ENCODE data around the gene SLC39A13.

SLC39A13 gene

DNA sequence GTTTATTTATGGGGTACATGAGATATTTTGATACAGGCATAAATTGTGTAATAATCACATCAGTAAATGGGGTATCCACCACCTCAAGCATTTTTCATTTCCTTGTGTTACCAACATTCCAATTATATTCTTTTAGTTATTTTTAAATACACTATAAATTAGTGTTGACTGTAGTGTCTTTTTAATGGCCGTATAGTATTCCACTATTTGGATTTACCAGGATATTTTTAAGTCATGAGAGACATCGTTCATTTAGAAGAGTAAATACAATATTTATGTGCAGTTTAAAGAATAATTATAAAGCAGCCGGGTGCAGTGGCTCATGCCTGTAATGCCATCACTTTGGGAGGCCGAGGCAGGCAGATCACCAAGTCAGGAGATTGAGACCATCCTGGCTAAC lies 23.9 kb upstream of the SLC39A13 start:
- no peak for DNase-seq (ENCODE audit: low spot score)

GRCh38 chr11:47387944-47388696 lies 20.3 kb upstream of the SLC39A13 start:
- no peak for DNase-seq (ENCODE audit: low spot score)

DNA sequence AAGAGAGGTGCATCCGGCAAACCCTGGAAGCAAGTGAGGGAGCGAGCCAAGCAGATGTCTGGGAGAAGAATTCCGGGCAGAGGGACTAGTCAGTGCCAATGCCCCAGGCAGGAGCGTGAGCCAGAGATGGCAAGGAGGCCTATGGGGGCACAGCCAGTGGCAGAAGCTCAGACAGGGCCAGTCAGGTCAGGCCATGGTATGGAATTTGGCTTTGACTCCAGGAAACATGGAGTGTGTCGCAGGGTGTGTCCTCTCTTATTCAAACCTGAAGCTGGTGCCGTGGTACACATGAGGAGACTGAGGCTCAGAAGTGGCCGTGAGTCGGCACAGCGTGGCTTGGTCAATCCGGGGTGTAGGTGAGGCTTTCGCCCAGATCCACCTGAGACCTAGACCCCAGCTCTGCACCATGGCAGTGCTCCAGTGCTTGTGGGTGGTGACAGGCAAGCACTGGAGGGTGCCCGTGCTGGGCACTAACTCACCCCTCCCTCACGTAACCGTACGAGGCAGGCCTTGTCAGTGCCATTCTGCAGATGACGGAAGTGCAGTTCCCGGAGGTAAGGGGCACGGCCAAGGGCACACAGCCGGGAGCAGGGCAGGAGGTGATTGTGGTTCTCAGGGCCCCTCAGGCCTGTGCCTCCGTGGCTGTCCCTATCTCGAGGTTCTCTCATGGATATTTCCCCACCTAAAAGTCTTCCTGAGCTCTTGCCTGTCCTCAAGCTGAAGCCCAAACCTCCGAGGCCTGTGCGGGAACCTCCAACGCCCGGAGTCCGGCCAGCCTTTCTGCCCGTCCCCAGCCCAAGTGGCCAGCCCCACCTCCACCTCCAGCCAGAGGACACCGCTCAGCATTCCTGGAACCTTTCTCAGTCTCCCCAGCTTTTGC lies 19.5 kb upstream of the SLC39A13 start:
- no peak for DNase-seq (ENCODE audit: low spot score)

DNA sequence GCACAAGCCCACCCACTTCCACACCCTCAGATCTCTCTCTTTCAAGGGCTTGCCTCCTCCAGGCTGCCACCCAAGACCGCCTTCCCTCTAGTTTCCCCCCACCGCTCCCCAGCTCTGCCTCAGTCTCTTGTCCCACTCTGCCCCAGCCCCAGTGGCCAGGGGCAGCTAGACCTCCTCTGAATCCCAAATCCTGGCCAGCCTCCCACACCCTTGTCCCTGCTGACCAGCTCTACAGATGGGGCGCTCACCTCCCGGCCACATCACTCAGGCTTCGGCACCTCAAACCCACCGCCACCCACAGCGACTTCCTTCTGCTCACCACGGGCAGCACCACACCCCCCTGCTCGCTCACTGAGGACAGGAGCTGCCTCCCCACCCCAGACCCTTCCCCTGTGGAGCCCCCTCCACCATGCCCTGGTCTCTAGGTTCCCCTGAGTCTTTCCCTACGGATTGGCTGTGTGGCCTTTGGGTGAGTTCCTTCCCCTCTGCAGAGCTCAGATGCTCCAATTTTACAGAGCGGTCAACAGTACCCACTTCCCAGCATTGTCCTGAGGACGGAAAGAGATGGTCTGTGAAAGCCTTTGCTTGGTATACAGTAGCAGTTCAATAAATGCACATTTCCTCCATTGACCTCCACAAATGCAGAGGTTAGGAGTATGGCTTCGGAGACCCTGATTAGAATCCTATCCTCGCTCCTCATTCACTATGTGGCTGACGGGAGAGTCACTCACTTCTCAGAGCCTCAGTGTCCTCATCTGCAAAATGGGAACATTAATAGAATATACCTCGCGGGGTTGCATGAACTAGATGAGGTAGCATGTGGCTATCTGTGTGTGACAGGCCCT lies 18.6 kb upstream of the SLC39A13 start:
- no peak for DNase-seq (ENCODE audit: low spot score)

- no peak for DNase-seq (ENCODE audit: low spot score)
These were observed 18.0 kb upstream of the SLC39A13 start for GRCh38 chr11:47390422-47390760.

- DNase-seq (ENCODE audit: low spot score), result no peak
These were observed 17.3 kb upstream of the SLC39A13 start for GRCh38 chr11:47391077-47391583.

DNA sequence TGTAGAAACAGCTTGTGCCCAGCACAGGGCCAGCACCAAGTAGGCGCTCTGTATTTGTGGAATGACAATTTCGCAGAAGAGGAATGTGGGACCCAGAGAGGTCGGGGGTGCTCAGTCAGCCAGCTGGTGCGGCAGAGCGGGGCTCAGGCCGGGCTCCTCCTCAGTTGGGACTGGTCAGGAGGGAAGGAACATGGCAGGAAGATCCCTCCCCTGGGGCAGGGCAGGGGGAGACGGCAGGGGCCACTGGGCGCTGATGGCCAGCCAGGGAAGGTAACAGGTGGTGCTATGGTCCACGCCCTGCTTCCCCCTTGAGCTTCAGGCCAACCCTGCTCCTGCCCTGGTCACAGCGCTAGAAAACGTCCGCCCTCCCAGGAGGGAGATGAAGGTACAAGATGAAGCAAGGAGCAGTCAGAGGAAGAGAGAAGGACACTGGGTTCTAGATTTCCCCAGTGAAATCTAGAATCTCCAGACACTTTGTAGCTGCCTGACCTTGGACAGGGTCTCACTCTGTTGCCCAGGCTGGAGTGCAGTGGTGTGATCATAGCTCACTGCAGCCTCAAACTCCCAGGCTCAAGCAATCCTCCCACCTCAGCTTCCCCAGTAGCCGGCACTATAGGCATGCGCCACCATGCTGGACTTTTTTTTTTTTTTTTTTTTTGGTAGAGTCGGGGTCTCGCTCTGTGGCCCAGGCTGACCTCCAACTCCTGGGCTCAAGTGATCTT lies 16.5 kb upstream of the SLC39A13 start:
- no peak for DNase-seq (ENCODE audit: low spot score)

DNA sequence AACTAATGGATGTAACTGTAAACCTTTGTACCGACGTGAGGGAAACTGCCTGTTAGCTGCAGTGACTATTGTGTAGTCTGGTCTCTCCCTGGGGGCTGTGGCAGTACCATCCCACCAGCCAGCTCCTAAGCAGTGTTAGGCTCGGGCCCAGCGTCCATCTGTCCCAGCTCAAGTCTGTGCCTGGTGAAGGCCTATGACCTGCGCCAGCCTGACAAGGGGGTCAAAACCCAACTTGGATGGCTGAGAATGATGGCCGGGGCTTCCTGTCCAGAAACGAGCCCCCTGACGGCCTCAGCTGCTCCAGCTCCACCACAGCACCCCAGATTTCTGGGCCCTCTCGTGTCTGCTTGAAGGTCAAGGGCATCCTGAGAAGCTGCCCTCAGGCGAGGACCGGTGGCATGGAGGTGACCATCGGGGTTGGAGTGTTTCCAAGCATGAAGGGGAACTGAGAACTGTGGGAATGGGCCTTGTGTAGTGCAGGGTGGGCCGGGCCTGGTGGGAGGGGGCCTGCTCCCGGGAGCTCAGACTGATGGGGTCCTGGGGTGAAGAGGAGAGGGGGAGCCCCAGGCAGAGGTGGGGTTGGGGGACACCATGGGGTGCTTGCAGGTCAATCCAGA lies 15.7 kb upstream of the SLC39A13 start:
- no peak for DNase-seq (ENCODE audit: low spot score)

DNA sequence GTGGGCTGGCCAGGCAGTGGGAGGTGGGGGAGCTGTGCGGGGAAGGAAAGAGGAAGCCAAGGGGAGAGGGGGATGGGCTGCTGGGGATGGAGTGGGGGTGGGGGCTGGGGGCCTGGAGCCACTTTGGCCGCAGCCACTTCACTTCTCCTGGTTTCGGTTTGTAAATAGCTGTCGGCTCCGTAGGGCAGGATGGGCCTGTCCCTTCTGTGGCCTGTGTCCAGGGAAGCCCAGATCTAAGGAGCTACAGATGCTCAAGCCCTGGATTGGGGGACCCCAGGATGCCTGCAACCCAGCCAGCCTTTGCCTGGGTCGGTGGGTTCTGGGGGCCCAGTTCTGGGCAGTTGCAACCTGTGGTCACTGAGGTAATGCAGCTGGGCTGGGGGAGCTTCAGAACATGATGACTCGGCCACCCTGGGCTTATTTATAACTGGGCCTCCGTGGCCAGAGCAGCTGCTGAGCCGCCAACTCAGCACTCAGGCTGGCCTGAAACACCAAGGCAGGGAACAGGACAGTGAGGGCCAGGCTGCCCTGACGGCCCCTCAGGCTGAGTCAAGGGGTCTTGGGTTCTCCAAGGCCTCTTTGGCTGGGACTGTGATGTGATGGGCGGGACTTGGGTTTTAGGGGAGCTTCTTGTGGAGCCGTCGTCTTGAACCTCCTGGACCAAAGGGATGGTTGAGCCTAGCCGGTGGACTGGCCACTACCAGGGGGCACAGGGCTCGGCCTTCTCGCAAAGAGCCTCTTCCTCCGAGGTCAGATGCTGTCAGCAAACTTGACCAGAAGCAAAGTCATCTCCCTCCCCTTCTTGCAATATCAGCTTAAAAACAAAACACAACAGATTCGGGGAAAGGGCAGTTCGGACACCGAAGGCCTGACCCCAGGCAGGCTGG lies 15.0 kb upstream of the SLC39A13 start:
- no peak for DNase-seq (ENCODE audit: low spot score)

GRCh38 chr11:47394050-47394321 lies 14.4 kb upstream of the SLC39A13 start:
- no peak for DNase-seq (ENCODE audit: low spot score)

GRCh38 chr11:47394322-47395222 lies 13.8 kb upstream of the SLC39A13 start:
- peak; percentile 67 for DNase-seq (ENCODE audit: low spot score)

DNA sequence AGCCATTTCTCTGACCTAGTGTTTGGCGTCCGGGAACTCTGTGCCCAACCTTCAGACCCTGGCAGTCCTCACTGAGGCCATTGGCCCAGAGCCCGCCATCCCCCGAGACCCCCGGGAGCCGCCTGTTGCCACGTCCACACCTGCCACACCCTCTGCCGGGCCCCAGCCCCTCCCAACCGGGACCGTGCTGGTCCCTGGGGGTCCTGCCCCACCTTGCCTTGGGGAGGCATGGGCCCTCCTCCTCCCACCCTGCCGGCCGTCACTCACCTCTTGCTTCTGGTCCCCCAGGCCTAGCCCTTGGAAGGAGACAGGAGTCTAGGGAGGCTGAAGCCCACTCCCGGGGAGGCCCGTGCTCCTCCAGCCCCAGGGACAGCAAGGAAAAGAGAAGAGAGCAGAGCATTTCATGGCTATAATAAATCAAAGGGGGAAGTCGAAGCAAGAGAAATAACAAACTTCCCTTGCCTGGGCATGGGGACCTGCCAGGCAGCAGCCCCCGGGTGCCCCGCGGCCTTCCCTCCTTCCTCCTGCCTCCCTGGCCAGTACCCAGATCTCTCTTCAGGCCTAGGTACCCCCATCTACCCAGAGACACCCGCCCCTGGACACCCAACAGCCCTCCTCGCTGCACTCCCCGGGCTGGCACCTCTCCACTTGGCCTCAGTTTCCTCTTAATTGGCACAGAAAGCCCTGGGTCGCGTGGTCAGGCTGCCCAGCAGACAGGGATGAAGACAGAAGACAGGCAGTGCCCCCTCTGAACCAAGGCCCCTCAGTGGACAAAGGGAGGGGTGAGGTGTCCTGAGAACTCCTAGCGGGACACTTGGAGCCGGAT lies 13.0 kb upstream of the SLC39A13 start:
- DNase-seq (ENCODE audit: low spot score), result no peak

DNA sequence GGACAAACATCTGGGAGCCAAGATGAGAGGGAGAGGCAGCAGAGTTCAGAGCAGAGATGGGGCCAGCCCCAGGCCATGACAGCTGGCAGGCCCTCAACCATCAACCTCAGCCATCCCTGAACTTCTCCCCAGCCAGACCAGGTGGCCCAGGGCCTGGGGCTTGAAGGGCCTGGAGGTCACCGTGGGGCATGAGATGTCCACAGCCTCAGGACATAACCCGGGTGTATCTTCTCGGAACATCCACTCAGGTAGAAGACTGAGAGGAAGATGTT lies 12.4 kb upstream of the SLC39A13 start:
- DNase-seq (ENCODE audit: low spot score), result no peak

DNA sequence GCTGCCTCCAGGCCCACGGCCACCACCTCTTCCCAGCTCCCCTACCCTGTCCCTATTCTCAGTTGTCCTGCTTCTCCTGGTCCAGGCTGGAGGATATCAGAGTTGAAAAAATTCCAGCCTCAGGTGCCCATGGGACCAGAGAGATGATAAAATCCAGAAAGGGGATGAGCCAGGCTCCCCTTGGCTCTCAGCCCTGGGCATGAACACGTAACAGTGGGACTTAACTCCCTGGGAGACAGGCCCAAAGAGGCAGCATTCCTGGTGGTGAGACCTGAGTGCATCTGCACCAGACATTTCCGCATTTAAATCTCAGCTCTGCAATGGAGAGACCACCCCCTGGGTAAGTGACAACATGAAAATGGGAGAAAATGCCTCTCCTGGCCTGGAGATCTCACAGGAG lies 10.4 kb upstream of the SLC39A13 start:
- DNase-seq (ENCODE audit: low spot score), result no peak

DNA sequence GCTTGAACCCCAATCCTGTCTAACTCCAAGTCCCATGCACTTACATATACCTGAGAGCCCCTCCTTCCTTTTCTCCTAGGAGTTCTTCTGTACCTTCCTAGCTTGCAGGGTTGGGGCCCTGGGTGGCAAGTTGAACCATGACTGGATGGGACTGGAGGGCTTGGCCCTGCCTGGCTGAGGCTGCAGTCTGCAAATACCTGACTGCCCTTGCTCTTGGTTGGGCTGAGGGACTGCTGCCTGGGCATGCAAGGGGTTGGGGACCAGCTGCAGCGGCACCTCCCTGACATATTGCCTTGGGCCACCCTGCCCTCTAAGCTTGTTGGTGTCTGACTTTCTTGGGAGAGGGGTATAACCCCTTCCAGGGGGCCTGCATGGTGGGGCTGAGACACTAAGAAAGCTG lies 9.8 kb upstream of the SLC39A13 start:
- DNase-seq (ENCODE audit: low spot score), result no peak

- no peak for DNase-seq (ENCODE audit: low spot score)
These were observed 8.3 kb upstream of the SLC39A13 start for GRCh38 chr11:47399860-47400767.

- no peak for DNase-seq (ENCODE audit: low spot score)
These were observed 7.6 kb upstream of the SLC39A13 start for GRCh38 chr11:47400768-47401279.

Measured in left forelimb (tissue), 1 donor.